Endothelial cell of umbilical vein (primary cell): ENCODE data around the gene ENPEP. TPM values are rescaled to one million over a fixed set of nuclear protein-coding genes. Genes with fewer than 3 reads are reported as not detected.

ENCODE experiments used
- BruUV-seq: library from RNA; stranded (reverse); fragments of 400-500 nt; replicated peaks from 2 replicates; lab custom pipeline; 2021; lab: Mats Ljungman, UMichigan
- CTCF ChIA-PET: fragments of 300-600, 350-600 bp; sonication (Branson Sonifier 250); formaldehyde crosslinking; loops from one replicate; lab custom pipeline; 2021; ENCODE audit warnings: antibody characterized with exemption, inconsistent platforms; lab: Charles Lee
- POLR2A ChIA-PET: fragments of 300-600, 350-600 bp; sonication (Branson Sonifier 250); formaldehyde crosslinking; loops from one replicate; lab custom pipeline; 2021; ENCODE audit warnings: antibody characterized with exemption, inconsistent platforms; lab: Charles Lee
- DNase-seq: peaks from one replicate; pipeline ENCODE4 v3.0.0-alpha.2; 2011; ENCODE audit warnings: low read depth, low spot score
- FAIRE-seq: peaks from 2 replicates; lab custom pipeline; 2011; peaks lifted over from hg19 to GRCh38; lab: Jason Lieb, UNC
- H2AFZ ChIP-seq: 2 replicates; pipeline ENCODE4 v1.6.0; 2012; ENCODE audit warnings: low read depth, low read length, control low read depth, inconsistent platforms
- H3K27ac ChIP-seq: 2 replicates; pipeline ENCODE4 v1.5.1; 2011; ENCODE audit warnings: low read depth, mild to moderate bottlenecking, control low read depth, low read length, moderate library complexity; ENCODE audit not compliant: insufficient read depth
- H3K27me3 ChIP-seq, 2 experiments: 2 replicates each; pipeline versions ENCODE4 v1.6.0 to v1.6.1; 2011; ENCODE audit warnings: low read length in 2 of 2, mixed read lengths in 1 of 2; ENCODE audit not compliant: control insufficient read depth in 2 of 2, insufficient read depth in 2 of 2
- H3K36me3 ChIP-seq, 2 experiments: 2 replicates in 1 of 2; 3 replicates in 1 of 2; pipeline ENCODE4 v1.5.1; 2011; ENCODE audit warnings: low read length in 2 of 2, mild to moderate bottlenecking in 1 of 2, moderate library complexity in 1 of 2; ENCODE audit not compliant: control insufficient read depth in 2 of 2, insufficient read depth in 2 of 2; ENCODE audit errors: extremely low read depth in 1 of 2
- H3K4me1 ChIP-seq: 3 replicates; pipeline ENCODE4 v1.5.1; 2011; ENCODE audit warnings: mild to moderate bottlenecking, low read length; ENCODE audit not compliant: control insufficient read depth, insufficient read depth; ENCODE audit errors: extremely low read depth
- H3K4me2 ChIP-seq: 2 replicates; pipeline ENCODE4 v1.6.1; 2011; ENCODE audit warnings: low read length, control low read depth, mixed read lengths; ENCODE audit not compliant: insufficient read depth
- H3K4me3 ChIP-seq, 3 experiments: fragments of 200-600 bp in 1 of 3; sonication (generic), shearing (Covaris generic) in 1 of 3; replicated peaks in 1 of 3; 2 replicates each; pipeline ENCODE4 v1.5.1; 2011 to 2016; ENCODE audit warnings: control low read depth in 3 of 3, low read length in 3 of 3, mild to moderate bottlenecking in 2 of 3, inconsistent platforms in 1 of 3, low read depth in 1 of 3, moderate library complexity in 1 of 3; ENCODE audit not compliant: insufficient read depth in 1 of 3
- H3K79me2 ChIP-seq: 2 replicates; pipeline ENCODE4 v1.6.0; 2012; ENCODE audit warnings: low read length, inconsistent platforms; ENCODE audit not compliant: control insufficient read depth, insufficient read depth
- H3K9ac ChIP-seq: replicated peaks from 2 replicates; pipeline ENCODE3; 2011; ENCODE audit warnings: low read length, control low read depth; ENCODE audit not compliant: insufficient read depth; ENCODE audit errors: extremely low read depth
- H3K9me1 ChIP-seq: replicated peaks from 3 replicates; pipeline ENCODE4 v1.6.0; 2011; ENCODE audit warnings: mild to moderate bottlenecking, low read length; ENCODE audit not compliant: control insufficient read depth, insufficient read depth; ENCODE audit errors: extremely low read depth
- H3K9me3 ChIP-seq: replicated peaks from 2 replicates; pipeline ENCODE4 v1.5.1; 2012; ENCODE audit warnings: low read length, inconsistent platforms; ENCODE audit not compliant: control insufficient read depth, insufficient read depth
- H4K20me1 ChIP-seq: replicated peaks from 2 replicates; pipeline ENCODE3; 2011; ENCODE audit warnings: mild to moderate bottlenecking, low read length; ENCODE audit not compliant: control insufficient read depth, insufficient read depth; ENCODE audit errors: extremely low read depth
- EZH2 ChIP-seq: IDR thresholded peaks from 2 replicates; pipeline ENCODE4 v1.6.1; 2012; ENCODE audit warnings: borderline replicate concordance, low read depth, mild to moderate bottlenecking, moderate library complexity, low read length, inconsistent platforms; ENCODE audit not compliant: severe bottlenecking
- FOS ChIP-seq: IDR thresholded peaks from 2 replicates; pipeline ENCODE4 v1.6.1; 2011; ENCODE audit warnings: mild to moderate bottlenecking, low read length, moderate library complexity, borderline replicate concordance; ENCODE audit not compliant: insufficient read depth
- GATA2 ChIP-seq: IDR thresholded peaks from 2 replicates; pipeline ENCODE4 v1.7.0; 2011; ENCODE audit warnings: low read depth, mild to moderate bottlenecking, moderate library complexity, mixed read lengths, low read length; ENCODE audit not compliant: insufficient read length, insufficient read depth
- JUN ChIP-seq: IDR thresholded peaks from 2 replicates; pipeline ENCODE4 v1.6.1; 2011; ENCODE audit warnings: borderline replicate concordance, low read depth; ENCODE audit not compliant: insufficient read length, insufficient read depth
- MAX ChIP-seq: IDR thresholded peaks from 2 replicates; pipeline ENCODE4 v1.6.1; 2011; ENCODE audit not compliant: insufficient read depth, insufficient read length
- MYC ChIP-seq: IDR thresholded peaks from one replicate; pipeline ENCODE4 v1.6.1; 2011; ENCODE audit warnings: mild to moderate bottlenecking, low read depth, low read length
- POLR2A ChIP-seq: IDR thresholded peaks from 2 replicates; pipeline ENCODE4 v1.6.1; 2012; ENCODE audit warnings: low read depth, mild to moderate bottlenecking, control low read depth, low read length
- POLR2AphosphoS5 ChIP-seq: IDR thresholded peaks from 2 replicates; pipeline ENCODE4 v1.6.1; 2012; ENCODE audit warnings: low read depth, mild to moderate bottlenecking, control low read depth, low read length, moderate library complexity; ENCODE audit not compliant: insufficient read depth
- dilution Hi-C: fragments of 300-500 bp; cut with MboI; formaldehyde crosslinking; loops from one replicate; pipeline ENCODE4 v1.15.0; 2019; ENCODE audit warnings: low sequenced_read_pairs; ENCODE audit not compliant: extremely low pct_ligation_motif_present
- intact Hi-C: fragments of 100-400 bp; cut with micrococcal nuclease; formaldehyde crosslinking; loops from one replicate; pipeline ENCODE4 v1.10.0; 2022
- polyA plus RNA-seq, 4 experiments: library from polyadenylated mRNA; depleted of rRNA in 3 of 4; stranded (reverse) in 3 of 4; unstranded in 1 of 4; fragments of >200 nt; gene quantifications; 2 replicates each; pipeline versions ENCODE4 v1.2.1 to v1.2.3, GENCODE V29; 2011 to 2012; ENCODE audit warnings: missing spikeins in 1 of 4
- total RNA-seq: library from RNA; stranded (reverse); gene quantifications from 2 replicates; pipeline ENCODE4 v1.2.3, GENCODE V29; 2021
- TF ChIP-seq, protein P1 (sequence below), 2 donors: IDR thresholded peaks; 1 replicate in 1 of 2; 2 replicates in 1 of 2; pipeline ENCODE4 v1.5.1; 2011; ENCODE audit warnings: low read length in 2 of 2, mild to moderate bottlenecking in 2 of 2, moderate library complexity in 2 of 2, control low read depth in 1 of 2, inconsistent platforms in 1 of 2, low read depth in 1 of 2; ENCODE audit not compliant: insufficient read depth in 1 of 2; ENCODE audit errors: extremely low read depth in 1 of 2

Gene ENPEP
- total and polyA plus RNA-seq, 2 donors (not counting 3 experiments of a cell fraction or from before 2014, with no cell fraction given), result not detected

GRCh38 chr4:110596431-110596830 lies 120.5 kb downstream of the ENPEP start:
- Histone ChIP-seq H4K20me1 (no peaks in the 10 kb centered on the region), H3K27ac (no peak overlapping the region), H3K79me2 (no peaks in the 10 kb centered on the region), H3K36me3 (no peaks in the 10 kb centered on the region), H3K4me1 (no peaks in the 10 kb centered on the region), H3K9ac (no peak overlapping the region), H3K4me2 (no peak overlapping the region), H3K9me3 (no peaks in the 10 kb centered on the region), H3K27me3 (peaks cover 2 to 22% of the 10 kb centered on the region in 2 experiments), H3K4me3 (no peak overlapping the region), H2AFZ (no peak overlapping the region), H3K9me1 (no peaks in the 10 kb centered on the region)
- DNase-seq (no peak), FAIRE-seq (no peak)
- dilution Hi-C loops (no loop called here), intact Hi-C loops (no loop called here)
- TF ChIP-seq POLR2A, result no peak
- no peak for TF ChIP-seq MYC
- TF ChIP-seq, protein P1, sequence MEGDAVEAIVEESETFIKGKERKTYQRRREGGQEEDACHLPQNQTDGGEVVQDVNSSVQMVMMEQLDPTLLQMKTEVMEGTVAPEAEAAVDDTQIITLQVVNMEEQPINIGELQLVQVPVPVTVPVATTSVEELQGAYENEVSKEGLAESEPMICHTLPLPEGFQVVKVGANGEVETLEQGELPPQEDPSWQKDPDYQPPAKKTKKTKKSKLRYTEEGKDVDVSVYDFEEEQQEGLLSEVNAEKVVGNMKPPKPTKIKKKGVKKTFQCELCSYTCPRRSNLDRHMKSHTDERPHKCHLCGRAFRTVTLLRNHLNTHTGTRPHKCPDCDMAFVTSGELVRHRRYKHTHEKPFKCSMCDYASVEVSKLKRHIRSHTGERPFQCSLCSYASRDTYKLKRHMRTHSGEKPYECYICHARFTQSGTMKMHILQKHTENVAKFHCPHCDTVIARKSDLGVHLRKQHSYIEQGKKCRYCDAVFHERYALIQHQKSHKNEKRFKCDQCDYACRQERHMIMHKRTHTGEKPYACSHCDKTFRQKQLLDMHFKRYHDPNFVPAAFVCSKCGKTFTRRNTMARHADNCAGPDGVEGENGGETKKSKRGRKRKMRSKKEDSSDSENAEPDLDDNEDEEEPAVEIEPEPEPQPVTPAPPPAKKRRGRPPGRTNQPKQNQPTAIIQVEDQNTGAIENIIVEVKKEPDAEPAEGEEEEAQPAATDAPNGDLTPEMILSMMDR (IDR thresholded peaks at IDR 0.05; ENCODE audit: extremely low read depth in 1 of 2, insufficient read depth in 1 of 2, low read depth in 1 of 2, low read length in 2 of 2), result no peak
- TF ChIP-seq JUN, result no peak
- TF ChIP-seq POLR2AphosphoS5, result no peak
- TF ChIP-seq EZH2, result no peak
- TF ChIP-seq GATA2, result no peak
- TF ChIP-seq FOS, result no peak
- no peak for TF ChIP-seq MAX
- BruUV-seq, result no TSS peak
- POLR2A ChIA-PET, result no interaction called here
- CTCF ChIA-PET, result interaction anchor here (2.2 kb wide), 1 partner anchor 10 kb away, joined by 12 read pairs; no protein-coding TSS in a partner anchor
